ENCODE results near the gene ABRACL. TPM values are rescaled to one million over a fixed set of nuclear protein-coding genes. Genes with fewer than 3 reads are reported as not detected.

The ABRACL gene
- total RNA-seq, 3 donors from 2014 or later (not counting 1 experiment from before 2014, with no cell fraction given), result 36.4 to 39.9 (median 37.5) TPM

DNA sequence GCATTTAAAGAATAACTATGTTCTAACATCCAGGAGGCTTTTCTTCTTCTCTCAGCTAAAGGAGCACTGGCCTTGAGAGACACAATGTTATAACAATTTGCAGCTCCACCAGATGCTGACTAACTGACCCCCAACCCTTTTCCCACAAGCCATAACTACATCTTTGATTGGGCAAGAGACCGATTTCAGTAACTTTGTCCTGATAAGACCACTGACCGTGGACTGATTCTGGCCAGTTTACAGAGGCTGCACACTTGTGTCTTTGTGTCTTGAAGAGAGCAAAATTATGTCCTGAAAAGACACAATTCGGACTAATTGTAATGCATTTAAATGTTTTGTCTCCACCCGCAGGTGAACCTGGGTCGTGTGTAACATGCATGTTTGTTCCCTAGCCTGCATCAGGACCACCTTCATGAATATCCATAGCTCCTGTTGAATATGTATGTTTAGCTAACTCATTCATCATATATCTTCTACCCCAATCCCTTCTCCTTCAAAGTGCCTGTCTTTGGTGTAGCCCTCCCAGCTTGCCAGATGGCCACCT is 22.3 kb downstream of the ABRACL start:
- no peaks in the 10 kb centered on the region for H3K9me3 ChIP-seq (ENCODE audit: control insufficient read depth, insufficient read depth, low read length)
- H3K27ac ChIP-seq (ENCODE audit: low read length), result no peak overlapping the region
- ATAC-seq (no peak), DNase-seq (peak in 1 of 2 donors; percentile 21)
- no peaks in the 10 kb centered on the region for H3K9me3 Mint-ChIP-seq
- H3K4me3 Mint-ChIP-seq, result no peak overlapping the region
- H3K27me3 ChIP-seq (ENCODE audit: control insufficient read depth, insufficient read depth, low read length), result no peaks in the 10 kb centered on the region
- no peak overlapping the region for H3K4me3 ChIP-seq (ENCODE audit: low read length)
- peaks cover 0 to 6% of the 10 kb centered on the region in 2 donors for H3K4me1 Mint-ChIP-seq
- H3K36me3 Mint-ChIP-seq, result no peaks in the 10 kb centered on the region
- no peaks in the 10 kb centered on the region for H3K36me3 ChIP-seq (ENCODE audit: control insufficient read depth, insufficient read depth, low read length)
- TF ChIP-seq CTCF (IDR thresholded peaks at IDR 0.05), result no peak
- intact Hi-C loops (cut with micrococcal nuclease), result loop anchor here (10.0 kb wide), 1 partner anchor 236 kb away; no protein-coding TSS in a partner anchor
- WGBS (ENCODE audit: insufficient coverage), result 81% methylated on average over 5 of the region's 5 CpGs
- H3K27ac Mint-ChIP-seq, result no peak overlapping the region
- H3K27me3 Mint-ChIP-seq (ENCODE audit: low read depth in 2 of 2), result no peaks in the 10 kb centered on the region
- no peaks in the 10 kb centered on the region for H3K4me1 ChIP-seq (ENCODE audit: control insufficient read depth, insufficient read depth, low read length)

- no peak for TF ChIP-seq CTCF (IDR thresholded peaks at IDR 0.05)
- Mint-ChIP-seq H3K4me1 (peaks cover 0 to 6% of the 10 kb centered on the region in 2 donors), H3K9me3 (no peaks in the 10 kb centered on the region), H3K4me3 (no peak overlapping the region), H3K36me3 (no peaks in the 10 kb centered on the region), H3K27ac (no peak overlapping the region), H3K27me3 (ENCODE audit: low read depth in 2 of 2) (no peaks in the 10 kb centered on the region)
- WGBS (ENCODE audit: insufficient coverage), result 90% methylated on average over 5 of the region's 5 CpGs
- intact Hi-C loops (cut with micrococcal nuclease), result loop anchor here (10.0 kb wide), 1 partner anchor 237 kb away; no protein-coding TSS in a partner anchor
- no peaks in the 10 kb centered on the region for H3K27me3 ChIP-seq (ENCODE audit: control insufficient read depth, insufficient read depth, low read length)
- no peaks in the 10 kb centered on the region for H3K36me3 ChIP-seq (ENCODE audit: control insufficient read depth, insufficient read depth, low read length)
- no peak overlapping the region for H3K27ac ChIP-seq (ENCODE audit: low read length)
- H3K9me3 ChIP-seq (ENCODE audit: control insufficient read depth, insufficient read depth, low read length), result no peaks in the 10 kb centered on the region
- DNase-seq (no peak), ATAC-seq (no peak)
- H3K4me1 ChIP-seq (ENCODE audit: control insufficient read depth, insufficient read depth, low read length), result no peaks in the 10 kb centered on the region
- no peak overlapping the region for H3K4me3 ChIP-seq (ENCODE audit: low read length)
Measured at GRCh38 chr6:139051396-139052060, 23.0 kb downstream of the ABRACL start.

- no peaks in the 10 kb centered on the region for H3K4me1 ChIP-seq (ENCODE audit: control insufficient read depth, insufficient read depth, low read length)
- H3K36me3 ChIP-seq (ENCODE audit: control insufficient read depth, insufficient read depth, low read length), result no peaks in the 10 kb centered on the region
- intact Hi-C loops (cut with micrococcal nuclease), result loop anchor here (10.0 kb wide), 1 partner anchor 239 kb away; no protein-coding TSS in a partner anchor
- no peaks in the 10 kb centered on the region for H3K9me3 ChIP-seq (ENCODE audit: control insufficient read depth, insufficient read depth, low read length)
- H3K4me3 Mint-ChIP-seq, result no peak overlapping the region
- H3K27me3 Mint-ChIP-seq (ENCODE audit: low read depth in 2 of 2), result no peaks in the 10 kb centered on the region
- 92% methylated on average over 3 of the region's 3 CpGs for WGBS (ENCODE audit: insufficient coverage)
- H3K4me1 Mint-ChIP-seq, result peaks cover 0 to 6% of the 10 kb centered on the region in 2 donors
- no peaks in the 10 kb centered on the region for H3K27me3 ChIP-seq (ENCODE audit: control insufficient read depth, insufficient read depth, low read length)
- H3K27ac ChIP-seq (ENCODE audit: low read length), result no peak overlapping the region
- H3K9me3 Mint-ChIP-seq, result no peaks in the 10 kb centered on the region
- no peaks in the 10 kb centered on the region for H3K36me3 Mint-ChIP-seq
- DNase-seq (no peak), ATAC-seq (no peak)
- no peak for TF ChIP-seq CTCF (IDR thresholded peaks at IDR 0.05)
- H3K4me3 ChIP-seq (ENCODE audit: low read length), result no peak overlapping the region
- no peak overlapping the region for H3K27ac Mint-ChIP-seq
Measured at GRCh38 chr6:139053382-139053781, 24.8 kb downstream of the ABRACL start.
